HG03520 (cell line): ENCODE results near the gene CDKN1B.
A peak's percentile ranks its signal among the peaks of the same experiment; 100 is the strongest.
"Not testable (repeated sequence)": the region's sequence is repeated elsewhere in the genome, so short reads cannot be mapped to it uniquely, and the experiment has no call there.

Source experiments
- ATAC-seq: cut with Tn5 transposase; IDR thresholded peaks from one replicate; pipeline ENCODE4 v1.9.1; 2021; ENCODE audit warnings: mild to moderate bottlenecking, moderate library complexity; ENCODE audit not compliant: unreplicated experiment

Gene CDKN1B

GRCh38 chr12:12723681-12724420 is 6.7 kb downstream of the CDKN1B start:
- ATAC-seq: no peak

- peak; percentile 9 for ATAC-seq
Measured at GRCh38 chr12:12724421-12725085, 7.4 kb downstream of the CDKN1B start.

GRCh38 chr12:12725086-12725955 is 8.2 kb downstream of the CDKN1B start:
- ATAC-seq: peak; percentile 53

GRCh38 chr12:12725956-12726554 is 8.9 kb downstream of the CDKN1B start:
- no peak for ATAC-seq

DNA sequence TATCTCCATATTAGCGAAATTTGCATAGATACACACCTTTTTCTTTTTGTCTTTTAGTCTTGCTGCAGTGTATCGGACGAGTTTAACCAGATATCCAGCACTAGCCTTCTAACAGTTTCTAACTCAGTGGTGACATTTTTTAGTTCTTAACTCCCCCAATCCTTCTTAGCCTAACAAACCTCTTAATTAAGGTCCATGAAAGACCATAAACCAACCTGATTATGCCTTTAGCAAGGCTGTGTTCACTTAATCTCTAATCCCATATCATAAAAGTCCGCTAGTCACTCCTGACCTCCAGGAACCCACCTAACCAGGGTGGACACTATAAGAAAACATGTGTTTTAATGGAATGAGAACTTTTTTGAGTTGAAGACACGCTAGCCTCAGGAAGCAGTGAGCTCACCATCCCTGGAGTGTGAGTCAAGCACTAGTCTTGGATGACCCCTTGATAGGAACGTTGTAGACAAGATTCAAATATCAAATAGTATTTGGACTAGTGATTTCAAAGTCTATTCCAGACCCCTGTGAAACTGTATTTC is 9.5 kb downstream of the CDKN1B start:
- no peak for ATAC-seq

DNA sequence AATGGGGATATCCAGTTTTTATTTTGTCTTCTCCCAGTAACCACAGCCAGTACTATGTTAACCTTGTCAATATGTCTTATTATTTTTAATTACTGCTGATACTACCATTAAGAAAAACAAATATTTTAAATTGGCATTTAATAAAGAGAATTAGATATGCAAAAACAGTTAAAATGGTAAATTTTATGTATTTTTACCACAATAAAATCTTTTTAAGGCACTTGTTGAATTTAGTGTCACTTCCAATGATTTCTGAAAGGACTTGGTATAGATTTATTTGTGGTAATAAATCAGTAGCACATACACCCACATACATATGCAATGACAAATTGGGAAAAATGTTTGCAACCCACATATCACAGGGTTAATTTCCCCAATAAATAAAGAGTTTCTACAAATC is 14.0 kb downstream of the CDKN1B start:
- no peak for ATAC-seq

GRCh38 chr12:12731785-12732184 is 14.6 kb downstream of the CDKN1B start:
- no peak for ATAC-seq

GRCh38 chr12:12733118-12733517 is 15.9 kb downstream of the CDKN1B start:
- no peak for ATAC-seq

DNA sequence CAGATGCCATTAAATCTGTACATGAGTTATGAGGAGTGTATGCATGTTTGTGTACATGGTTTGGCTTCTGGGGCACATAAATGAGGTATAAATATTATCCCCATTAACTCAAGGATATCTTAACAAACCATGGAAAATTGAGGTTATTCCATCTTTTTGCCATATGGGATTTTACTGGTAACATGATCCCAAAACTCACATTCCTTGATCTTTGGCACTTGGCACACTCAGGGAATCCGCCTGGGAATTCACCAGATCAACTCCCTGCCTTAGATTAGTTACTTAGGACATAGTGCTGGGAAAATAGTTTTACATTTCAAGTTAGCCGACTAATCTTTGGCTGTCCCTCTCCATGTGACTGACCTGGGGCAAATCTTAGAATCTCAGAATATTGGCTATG is 16.9 kb downstream of the CDKN1B start:
- no peak for ATAC-seq

DNA sequence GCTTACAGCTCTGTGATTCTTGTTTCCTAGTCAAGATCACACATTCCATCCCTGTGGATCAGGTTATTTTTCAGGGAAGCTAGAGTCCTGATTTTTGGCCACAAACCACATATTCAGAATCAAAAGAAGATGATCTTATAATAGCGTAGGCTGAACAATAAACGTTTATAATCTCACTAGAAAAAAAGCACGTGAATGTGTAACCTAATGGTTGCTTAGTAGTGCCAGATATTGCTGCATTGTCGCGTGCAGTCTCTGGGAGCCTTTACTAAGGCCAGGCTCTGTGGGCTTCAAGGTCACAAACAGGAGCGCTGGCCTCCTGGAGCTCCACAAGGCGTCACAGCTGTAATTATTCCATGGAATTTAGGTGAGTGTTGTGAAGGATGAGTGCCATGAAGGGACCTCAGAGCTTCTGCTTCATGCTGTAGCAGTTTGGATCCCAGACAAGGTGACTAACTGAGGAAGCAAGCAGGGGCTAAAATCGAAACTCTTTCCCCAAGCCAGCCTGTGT is 17.4 kb downstream of the CDKN1B start:
- ATAC-seq: no peak

DNA sequence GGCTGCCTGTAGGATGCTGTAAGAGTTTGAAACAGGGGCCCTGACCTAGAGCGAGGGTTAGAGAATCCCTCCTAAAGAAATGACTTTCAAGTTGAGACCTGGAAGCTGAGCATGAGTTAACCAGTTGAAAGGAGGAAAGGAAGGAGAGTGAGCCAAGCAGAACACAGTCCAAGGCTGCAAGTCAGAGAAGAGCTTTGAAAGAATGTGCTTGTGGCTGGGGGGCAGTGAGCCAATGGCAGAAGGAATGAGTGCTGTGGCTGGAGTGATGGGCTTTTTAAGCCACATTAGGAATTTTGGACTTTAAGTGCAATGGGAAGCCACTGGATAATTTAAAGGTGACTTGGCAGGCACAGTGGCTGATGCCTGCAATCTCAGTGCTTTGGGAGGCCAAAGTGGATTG is 18.1 kb downstream of the CDKN1B start:
- ATAC-seq: no peak

GRCh38 chr12:12736759-12737676 is 19.9 kb downstream of the CDKN1B start:
- ATAC-seq: peak; percentile 61

DNA sequence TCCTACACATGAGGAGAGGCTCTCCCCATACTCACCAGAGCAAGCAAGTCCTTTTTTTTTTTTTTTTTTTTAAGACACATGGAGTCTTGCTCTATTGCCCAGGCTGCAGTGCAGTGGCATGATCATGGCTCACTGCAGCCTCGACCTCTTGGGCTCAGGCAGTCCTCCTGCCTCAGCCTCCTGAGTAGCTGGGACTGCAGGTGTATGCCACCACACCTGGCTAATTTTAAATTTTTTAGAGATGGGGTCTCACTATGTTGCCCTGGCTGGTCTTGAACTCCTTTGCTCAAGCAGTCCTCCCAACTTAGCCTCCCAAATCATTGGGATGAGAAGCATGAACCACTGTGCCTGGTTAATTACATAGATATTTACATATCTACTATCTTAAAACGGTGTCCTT is 21.0 kb downstream of the CDKN1B start:
- ATAC-seq: not testable (repeated sequence)

DNA sequence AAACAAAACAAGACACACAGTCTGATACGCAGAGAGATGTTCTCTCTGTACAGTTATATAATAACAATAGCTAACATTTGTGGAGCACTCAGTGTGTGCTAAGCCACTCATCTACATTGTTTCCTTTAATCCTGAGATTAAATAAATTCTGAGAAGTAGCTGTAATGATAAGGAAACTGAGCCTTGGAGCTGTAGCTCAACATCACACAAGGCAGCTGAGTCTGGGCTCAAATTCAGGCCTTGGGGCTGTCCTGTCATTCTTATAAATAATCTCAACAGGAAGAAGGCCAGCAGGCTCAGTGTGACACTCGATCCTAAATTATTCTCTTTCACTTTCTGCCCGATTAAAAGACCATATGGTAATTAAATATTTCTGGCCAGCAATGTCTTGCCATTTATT is 24.5 kb downstream of the CDKN1B start:
- ATAC-seq: no peak

DNA sequence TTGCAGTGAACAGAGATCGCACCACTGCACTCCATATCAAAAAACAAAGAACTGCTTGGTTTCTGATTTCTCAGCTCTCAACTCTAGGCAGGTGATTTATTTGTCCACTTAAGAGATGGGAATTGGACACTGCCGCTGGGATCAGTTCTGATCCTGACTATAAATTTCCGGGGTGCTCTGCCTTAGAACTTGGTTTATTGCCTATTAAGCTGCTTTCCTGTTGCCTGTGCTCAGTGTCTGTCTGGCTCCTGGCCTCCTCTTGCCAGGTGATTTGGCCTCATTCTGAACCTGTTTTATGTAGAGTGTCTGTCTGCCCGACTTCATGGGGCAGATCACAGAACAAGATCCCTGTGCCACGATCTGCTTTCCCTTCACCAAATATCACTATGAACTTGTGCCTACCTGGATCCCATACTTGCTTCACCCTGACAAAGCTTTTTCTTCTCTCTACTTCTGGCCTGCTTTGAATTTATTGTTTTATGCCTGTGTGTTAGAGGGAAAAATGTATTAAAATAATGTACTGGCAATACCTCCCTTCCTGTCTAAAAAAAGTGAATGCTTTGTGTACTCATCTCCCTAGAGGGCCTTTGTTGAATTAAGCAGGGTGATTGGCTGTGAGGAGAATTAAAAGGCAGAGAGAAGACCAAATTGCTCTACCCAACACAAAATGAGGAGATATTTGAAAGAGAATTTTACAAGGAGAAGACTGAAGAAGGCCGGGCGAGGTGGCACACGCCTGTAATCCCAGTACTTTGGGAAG is 27.6 kb downstream of the CDKN1B start:
- no peak for ATAC-seq

- ATAC-seq: no peak
Measured at GRCh38 chr12:12745576-12746211, 28.5 kb downstream of the CDKN1B start.

- ATAC-seq: no peak
Measured at GRCh38 chr12:12747278-12747677, 30.1 kb downstream of the CDKN1B start.

- no peak for ATAC-seq
Measured at GRCh38 chr12:12748044-12748443, 30.9 kb downstream of the CDKN1B start.
